Measurements from ENCODE around the gene ITPR3. TPM values are rescaled to one million over a fixed set of nuclear protein-coding genes. Genes with fewer than 3 reads are reported as not detected.

The ITPR3 gene
- total RNA-seq, 4 donors from 2014 or later = 105 to 262 (median 124) TPM

GRCh38 chr6:33693186-33694105 lies 72.3 kb downstream of the ITPR3 start:
- Histone ChIP-seq H3K4me3 (no peak overlapping the region), H3K27me3 (no peaks in the 10 kb centered on the region), H3K27ac (peak overlapping the region in 3 of 4 donors; percentile 19 to 59 (median 48)), H3K4me1 (peaks cover 0 to 27% (median 0%) of the 10 kb centered on the region in 4 donors), H3K36me3 (peaks cover 0 to 17% (median 0%) of the 10 kb centered on the region in 4 donors), H3K9me3 (no peaks in the 10 kb centered on the region)
- intact Hi-C loops (cut with DNase I; ENCODE audit: low total_unique reads) (no loop called here), in situ Hi-C loops (cut with MboI; ENCODE audit: low pct_ligation_motif_present in 1 of 4, low pct_unique_long_range_greater_than_20kb in 1 of 4, low sequenced_read_pairs in 3 of 4) (no loop called here)
- no peak for DNase-seq
- 42 to 64% methylated on average over 3 to 28 of the region's 28 CpGs for WGBS, 2 donors (ENCODE audit: low coverage in 1 of 2)
- TF ChIP-seq CTCF (IDR thresholded peaks at IDR 0.05) (no peak), EP300 (IDR thresholded peaks at IDR 0.05; ENCODE audit: low read depth) (no peak), POLR2AphosphoS5 (IDR thresholded peaks at IDR 0.05) (no peak), POLR2A (IDR thresholded peaks at IDR 0.05) (no peak)

- intact Hi-C loops (cut with DNase I; ENCODE audit: low total_unique reads) (no loop called here), in situ Hi-C loops (cut with MboI; ENCODE audit: low pct_ligation_motif_present in 1 of 4, low pct_unique_long_range_greater_than_20kb in 1 of 4, low sequenced_read_pairs in 3 of 4) (no loop called here)
- Histone ChIP-seq H3K4me3 (no peak overlapping the region), H3K4me1 (peaks cover 0 to 27% (median 0%) of the 10 kb centered on the region in 4 donors), H3K36me3 (peaks cover 0 to 16% (median 0%) of the 10 kb centered on the region in 4 donors), H3K27me3 (no peaks in the 10 kb centered on the region), H3K9me3 (no peaks in the 10 kb centered on the region), H3K27ac (peak overlapping the region in 2 of 4 donors; percentile 0 to 11)
- no peak for DNase-seq
- WGBS, 2 donors (ENCODE audit: low coverage in 1 of 2) = 65 to 80% methylated on average over 1 to 19 of the region's 19 CpGs
- no peak for TF ChIP-seq EP300 (IDR thresholded peaks at IDR 0.05; ENCODE audit: low read depth)
- TF ChIP-seq CTCF (IDR thresholded peaks at IDR 0.05) = no peak
- TF ChIP-seq POLR2A (IDR thresholded peaks at IDR 0.05) = no peak
- TF ChIP-seq POLR2AphosphoS5 (IDR thresholded peaks at IDR 0.05) = no peak
These were observed 73.3 kb downstream of the ITPR3 start for GRCh38 chr6:33694401-33694931.

GRCh38 chr6:33694977-33695376 lies 73.9 kb downstream of the ITPR3 start:
- Histone ChIP-seq H3K9me3 (no peaks in the 10 kb centered on the region), H3K27ac (peak overlapping the region in 2 of 4 donors; percentile 0 to 11), H3K36me3 (peaks cover 0 to 16% (median 0%) of the 10 kb centered on the region in 4 donors), H3K4me1 (peaks cover 0 to 27% (median 0%) of the 10 kb centered on the region in 4 donors), H3K27me3 (no peaks in the 10 kb centered on the region), H3K4me3 (no peak overlapping the region)
- no peak for TF ChIP-seq EP300 (IDR thresholded peaks at IDR 0.05; ENCODE audit: low read depth)
- TF ChIP-seq POLR2A (IDR thresholded peaks at IDR 0.05) = no peak
- TF ChIP-seq POLR2AphosphoS5 (IDR thresholded peaks at IDR 0.05) = no peak
- TF ChIP-seq CTCF (IDR thresholded peaks at IDR 0.05) = no peak
- in situ Hi-C loops (cut with MboI; ENCODE audit: low pct_ligation_motif_present in 1 of 4, low pct_unique_long_range_greater_than_20kb in 1 of 4, low sequenced_read_pairs in 3 of 4) = no loop called here
- no peak for DNase-seq
- intact Hi-C loops (cut with DNase I; ENCODE audit: low total_unique reads) = no loop called here
- 83% methylated on average over 5 of the region's 5 CpGs; no CpG with 5 or more reads in 1 of the 2 donors for WGBS, 2 donors (ENCODE audit: low coverage in 1 of 2)

GRCh38 chr6:33695451-33695887 lies 74.3 kb downstream of the ITPR3 start:
- Histone ChIP-seq H3K9me3 (no peaks in the 10 kb centered on the region), H3K4me3 (no peak overlapping the region), H3K27me3 (no peaks in the 10 kb centered on the region), H3K36me3 (peaks cover 0 to 15% (median 0%) of the 10 kb centered on the region in 4 donors), H3K27ac (no peak overlapping the region), H3K4me1 (peaks cover 0 to 30% (median 0%) of the 10 kb centered on the region in 4 donors)
- intact Hi-C loops (cut with DNase I; ENCODE audit: low total_unique reads) (no loop called here), in situ Hi-C loops (cut with MboI; ENCODE audit: low pct_ligation_motif_present in 1 of 4, low pct_unique_long_range_greater_than_20kb in 1 of 4, low sequenced_read_pairs in 3 of 4) (no loop called here)
- TF ChIP-seq POLR2AphosphoS5 (IDR thresholded peaks at IDR 0.05) (no peak), CTCF (IDR thresholded peaks at IDR 0.05) (no peak), POLR2A (IDR thresholded peaks at IDR 0.05) (no peak), EP300 (IDR thresholded peaks at IDR 0.05; ENCODE audit: low read depth) (no peak)
- DNase-seq = no peak
- 93% methylated on average over 15 of the region's 16 CpGs; no CpG with 5 or more reads in 1 of the 2 donors for WGBS, 2 donors (ENCODE audit: low coverage in 1 of 2)

Measured in transverse colon (tissue), 4 donors.